Astrocyte (in vitro differentiated cells and primary cell): ENCODE measurements around the gene ARHGAP24.
"Not testable (repeated sequence)": the region's sequence is repeated elsewhere in the genome, so short reads cannot be mapped to it uniquely, and the experiment has no call there.

Source experiments
- CTCF ChIP-seq: IDR thresholded peaks from 2 replicates; pipeline ENCODE4 v1.5.1; 2011; ENCODE audit warnings: low read depth, mild to moderate bottlenecking, inconsistent platforms, low read length, moderate library complexity; ENCODE audit not compliant: insufficient read depth
- EZH2 ChIP-seq: IDR thresholded peaks from 2 replicates; pipeline ENCODE4 v1.6.1; 2012; ENCODE audit warnings: mild to moderate bottlenecking, low read length, inconsistent platforms; ENCODE audit not compliant: insufficient read depth

GRCh38 chr4:85839981-85840451 is 365.1 kb downstream of the ARHGAP24 start:
- not testable (repeated sequence) for TF ChIP-seq CTCF, EZH2
